Measurements from ENCODE around the gene PTPRCAP. TPM values are rescaled to one million over a fixed set of nuclear protein-coding genes. Genes with fewer than 3 reads are reported as not detected.
A peak's percentile ranks its signal among the peaks of the same experiment; 100 is the strongest.

Gene PTPRCAP
- total and polyA plus RNA-seq, 9 of the 15 experiments (the other 6 are each of a cell fraction or from before 2014, with no cell fraction given) = 0.22 to 2.0 (median 1.1) TPM; not detected in 4

DNA sequence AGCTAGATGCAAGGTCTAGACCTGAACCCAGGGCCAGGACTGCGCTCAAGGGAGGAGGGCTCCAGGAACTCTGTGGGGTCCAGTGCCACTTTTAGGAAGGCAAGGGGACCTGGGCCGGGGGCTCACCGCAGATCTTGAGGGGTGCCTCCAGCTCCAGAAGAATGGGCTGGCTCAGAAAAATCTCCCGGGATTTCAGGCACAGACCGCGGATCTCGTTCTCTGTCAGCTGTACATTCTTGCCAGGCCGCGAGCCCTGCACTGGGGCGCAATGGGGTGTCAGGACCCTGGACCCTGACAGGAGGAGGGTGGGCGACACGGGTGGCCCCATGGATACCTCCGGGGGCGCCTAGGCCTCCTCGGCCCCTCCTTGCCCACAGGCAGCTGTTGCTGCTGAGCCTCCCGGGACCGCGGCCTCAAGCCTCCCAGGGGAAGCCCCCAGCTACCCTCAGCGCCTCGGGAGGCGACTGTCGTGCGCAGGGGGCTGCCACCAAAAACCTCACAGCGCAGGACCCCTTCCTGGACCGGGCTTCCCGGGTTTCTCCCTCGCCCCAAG, 36.5 kb downstream of the PTPRCAP start (continued):
- TF ChIP-seq, protein P1, sequence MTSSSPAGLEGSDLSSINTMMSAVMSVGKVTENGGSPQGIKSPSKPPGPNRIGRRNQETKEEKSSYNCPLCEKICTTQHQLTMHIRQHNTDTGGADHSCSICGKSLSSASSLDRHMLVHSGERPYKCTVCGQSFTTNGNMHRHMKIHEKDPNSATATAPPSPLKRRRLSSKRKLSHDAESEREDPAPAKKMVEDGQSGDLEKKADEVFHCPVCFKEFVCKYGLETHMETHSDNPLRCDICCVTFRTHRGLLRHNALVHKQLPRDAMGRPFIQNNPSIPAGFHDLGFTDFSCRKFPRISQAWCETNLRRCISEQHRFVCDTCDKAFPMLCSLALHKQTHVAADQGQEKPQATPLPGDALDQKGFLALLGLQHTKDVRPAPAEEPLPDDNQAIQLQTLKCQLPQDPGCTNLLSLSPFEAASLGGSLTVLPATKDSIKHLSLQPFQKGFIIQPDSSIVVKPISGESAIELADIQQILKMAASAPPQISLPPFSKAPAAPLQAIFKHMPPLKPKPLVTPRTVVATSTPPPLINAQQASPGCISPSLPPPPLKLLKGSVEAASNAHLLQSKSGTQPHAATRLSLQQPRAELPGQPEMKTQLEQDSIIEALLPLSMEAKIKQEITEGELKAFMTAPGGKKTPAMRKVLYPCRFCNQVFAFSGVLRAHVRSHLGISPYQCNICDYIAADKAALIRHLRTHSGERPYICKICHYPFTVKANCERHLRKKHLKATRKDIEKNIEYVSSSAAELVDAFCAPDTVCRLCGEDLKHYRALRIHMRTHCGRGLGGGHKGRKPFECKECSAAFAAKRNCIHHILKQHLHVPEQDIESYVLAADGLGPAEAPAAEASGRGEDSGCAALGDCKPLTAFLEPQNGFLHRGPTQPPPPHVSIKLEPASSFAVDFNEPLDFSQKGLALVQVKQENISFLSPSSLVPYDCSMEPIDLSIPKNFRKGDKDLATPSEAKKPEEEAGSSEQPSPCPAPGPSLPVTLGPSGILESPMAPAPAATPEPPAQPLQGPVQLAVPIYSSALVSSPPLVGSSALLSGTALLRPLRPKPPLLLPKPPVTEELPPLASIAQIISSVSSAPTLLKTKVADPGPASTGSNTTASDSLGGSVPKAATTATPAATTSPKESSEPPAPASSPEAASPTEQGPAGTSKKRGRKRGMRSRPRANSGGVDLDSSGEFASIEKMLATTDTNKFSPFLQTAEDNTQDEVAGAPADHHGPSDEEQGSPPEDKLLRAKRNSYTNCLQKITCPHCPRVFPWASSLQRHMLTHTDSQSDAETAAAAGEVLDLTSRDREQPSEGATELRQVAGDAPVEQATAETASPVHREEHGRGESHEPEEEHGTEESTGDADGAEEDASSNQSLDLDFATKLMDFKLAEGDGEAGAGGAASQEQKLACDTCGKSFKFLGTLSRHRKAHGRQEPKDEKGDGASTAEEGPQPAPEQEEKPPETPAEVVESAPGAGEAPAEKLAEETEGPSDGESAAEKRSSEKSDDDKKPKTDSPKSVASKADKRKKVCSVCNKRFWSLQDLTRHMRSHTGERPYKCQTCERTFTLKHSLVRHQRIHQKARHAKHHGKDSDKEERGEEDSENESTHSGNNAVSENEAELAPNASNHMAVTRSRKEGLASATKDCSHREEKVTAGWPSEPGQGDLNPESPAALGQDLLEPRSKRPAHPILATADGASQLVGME (CRISPR knock-in tag; IDR thresholded peaks at IDR 0.05) = no peak
- no peak for TF ChIP-seq ZNF23 (CRISPR knock-in tag; IDR thresholded peaks at IDR 0.05)
- TF ChIP-seq MEF2A (IDR thresholded peaks at IDR 0.05; ENCODE audit: control insufficient read depth, low read depth, low read length) = no peak
- TF ChIP-seq, protein P2, sequence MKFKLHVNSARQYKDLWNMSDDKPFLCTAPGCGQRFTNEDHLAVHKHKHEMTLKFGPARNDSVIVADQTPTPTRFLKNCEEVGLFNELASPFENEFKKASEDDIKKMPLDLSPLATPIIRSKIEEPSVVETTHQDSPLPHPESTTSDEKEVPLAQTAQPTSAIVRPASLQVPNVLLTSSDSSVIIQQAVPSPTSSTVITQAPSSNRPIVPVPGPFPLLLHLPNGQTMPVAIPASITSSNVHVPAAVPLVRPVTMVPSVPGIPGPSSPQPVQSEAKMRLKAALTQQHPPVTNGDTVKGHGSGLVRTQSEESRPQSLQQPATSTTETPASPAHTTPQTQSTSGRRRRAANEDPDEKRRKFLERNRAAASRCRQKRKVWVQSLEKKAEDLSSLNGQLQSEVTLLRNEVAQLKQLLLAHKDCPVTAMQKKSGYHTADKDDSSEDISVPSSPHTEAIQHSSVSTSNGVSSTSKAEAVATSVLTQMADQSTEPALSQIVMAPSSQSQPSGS (CRISPR knock-in tag; IDR thresholded peaks at IDR 0.05) = no peak
- peak; percentile 54 for TF ChIP-seq RBM22 (IDR thresholded peaks at IDR 0.05; ENCODE audit: low read depth, low read length, poor library complexity, severe bottlenecking)
- TF ChIP-seq CHD2 (IDR thresholded peaks at IDR 0.05; ENCODE audit: low read depth, low read length) = peak; percentile 26; the same call in 1 of the 2 replicates
- TF ChIP-seq DPF2 (IDR thresholded peaks at IDR 0.05) = peak; percentile 33; the same call in 1 of the 2 replicates
- TF ChIP-seq GABPB1 (CRISPR knock-in tag; IDR thresholded peaks at IDR 0.05) = peak; percentile 57
- no peak for TF ChIP-seq MEF2D (tag; conservative IDR thresholded peaks at IDR 0.05; ENCODE audit: low read depth)
- no peak for TF ChIP-seq ZNF324 (CRISPR knock-in tag; IDR thresholded peaks at IDR 0.05)
- TF ChIP-seq, protein P3, sequence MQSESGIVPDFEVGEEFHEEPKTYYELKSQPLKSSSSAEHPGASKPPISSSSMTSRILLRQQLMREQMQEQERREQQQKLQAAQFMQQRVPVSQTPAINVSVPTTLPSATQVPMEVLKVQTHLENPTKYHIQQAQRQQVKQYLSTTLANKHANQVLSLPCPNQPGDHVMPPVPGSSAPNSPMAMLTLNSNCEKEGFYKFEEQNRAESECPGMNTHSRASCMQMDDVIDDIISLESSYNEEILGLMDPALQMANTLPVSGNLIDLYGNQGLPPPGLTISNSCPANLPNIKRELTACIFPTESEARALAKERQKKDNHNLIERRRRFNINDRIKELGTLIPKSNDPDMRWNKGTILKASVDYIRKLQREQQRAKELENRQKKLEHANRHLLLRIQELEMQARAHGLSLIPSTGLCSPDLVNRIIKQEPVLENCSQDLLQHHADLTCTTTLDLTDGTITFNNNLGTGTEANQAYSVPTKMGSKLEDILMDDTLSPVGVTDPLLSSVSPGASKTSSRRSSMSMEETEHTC (IDR thresholded peaks at IDR 0.05) = no peak
- TF ChIP-seq KDM4B (IDR thresholded peaks at IDR 0.05; ENCODE audit: borderline replicate concordance in 2 of 2, low read depth in 1 of 2) = no peak
- TF ChIP-seq ELF2 (CRISPR knock-in tag; IDR thresholded peaks at IDR 0.05) = no peak
- TF ChIP-seq, protein P4, sequence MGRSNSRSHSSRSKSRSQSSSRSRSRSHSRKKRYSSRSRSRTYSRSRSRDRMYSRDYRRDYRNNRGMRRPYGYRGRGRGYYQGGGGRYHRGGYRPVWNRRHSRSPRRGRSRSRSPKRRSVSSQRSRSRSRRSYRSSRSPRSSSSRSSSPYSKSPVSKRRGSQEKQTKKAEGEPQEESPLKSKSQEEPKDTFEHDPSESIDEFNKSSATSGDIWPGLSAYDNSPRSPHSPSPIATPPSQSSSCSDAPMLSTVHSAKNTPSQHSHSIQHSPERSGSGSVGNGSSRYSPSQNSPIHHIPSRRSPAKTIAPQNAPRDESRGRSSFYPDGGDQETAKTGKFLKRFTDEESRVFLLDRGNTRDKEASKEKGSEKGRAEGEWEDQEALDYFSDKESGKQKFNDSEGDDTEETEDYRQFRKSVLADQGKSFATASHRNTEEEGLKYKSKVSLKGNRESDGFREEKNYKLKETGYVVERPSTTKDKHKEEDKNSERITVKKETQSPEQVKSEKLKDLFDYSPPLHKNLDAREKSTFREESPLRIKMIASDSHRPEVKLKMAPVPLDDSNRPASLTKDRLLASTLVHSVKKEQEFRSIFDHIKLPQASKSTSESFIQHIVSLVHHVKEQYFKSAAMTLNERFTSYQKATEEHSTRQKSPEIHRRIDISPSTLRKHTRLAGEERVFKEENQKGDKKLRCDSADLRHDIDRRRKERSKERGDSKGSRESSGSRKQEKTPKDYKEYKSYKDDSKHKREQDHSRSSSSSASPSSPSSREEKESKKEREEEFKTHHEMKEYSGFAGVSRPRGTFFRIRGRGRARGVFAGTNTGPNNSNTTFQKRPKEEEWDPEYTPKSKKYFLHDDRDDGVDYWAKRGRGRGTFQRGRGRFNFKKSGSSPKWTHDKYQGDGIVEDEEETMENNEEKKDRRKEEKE (IDR thresholded peaks at IDR 0.05; ENCODE audit: borderline replicate concordance in 1 of 2, control insufficient read depth in 1 of 2, low read depth in 2 of 2, low read length in 1 of 2) = no peak
- TF ChIP-seq TAF1 (IDR thresholded peaks at IDR 0.05; ENCODE audit: control insufficient read depth, extremely low read depth, insufficient read depth, low read length, severe bottlenecking) = no peak
- no peak for TF ChIP-seq TBP (optimal IDR thresholded peaks at IDR 0.05; ENCODE audit: low read depth, low read length)
